Measurements from ENCODE around the gene DAND5.
"Not testable (repeated sequence)": the region's sequence is repeated elsewhere in the genome, so short reads cannot be mapped to it uniquely, and the experiment has no call there.

The DAND5 gene

DNA sequence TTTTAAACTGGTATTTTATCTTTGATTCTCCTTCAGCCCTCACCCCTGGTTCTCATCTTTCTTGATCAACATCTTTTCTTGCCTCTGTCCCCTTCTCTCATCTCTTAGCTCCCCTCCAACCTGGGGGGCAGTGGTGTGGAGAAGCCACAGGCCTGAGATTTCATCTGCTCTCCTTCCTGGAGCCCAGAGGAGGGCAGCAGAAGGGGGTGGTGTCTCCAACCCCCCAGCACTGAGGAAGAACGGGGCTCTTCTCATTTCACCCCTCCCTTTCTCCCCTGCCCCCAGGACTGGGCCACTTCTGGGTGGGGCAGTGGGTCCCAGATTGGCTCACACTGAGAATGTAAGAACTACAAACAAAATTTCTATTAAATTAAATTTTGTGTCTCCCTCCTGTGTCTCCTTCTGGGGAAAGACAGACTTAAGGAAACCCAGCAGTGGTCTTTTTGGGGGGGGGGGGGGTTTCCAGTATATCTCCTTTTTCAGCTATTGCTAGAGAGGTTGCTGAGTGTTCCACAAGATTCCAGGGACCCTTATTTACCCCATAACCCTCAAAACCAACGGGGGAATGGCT, 25.2 kb upstream of the DAND5 start:
- DNase-seq (ENCODE audit: low read depth): no peak
- H3K4me3 ChIP-seq (ENCODE audit: low read depth, low read length): no peak overlapping the region

DNA sequence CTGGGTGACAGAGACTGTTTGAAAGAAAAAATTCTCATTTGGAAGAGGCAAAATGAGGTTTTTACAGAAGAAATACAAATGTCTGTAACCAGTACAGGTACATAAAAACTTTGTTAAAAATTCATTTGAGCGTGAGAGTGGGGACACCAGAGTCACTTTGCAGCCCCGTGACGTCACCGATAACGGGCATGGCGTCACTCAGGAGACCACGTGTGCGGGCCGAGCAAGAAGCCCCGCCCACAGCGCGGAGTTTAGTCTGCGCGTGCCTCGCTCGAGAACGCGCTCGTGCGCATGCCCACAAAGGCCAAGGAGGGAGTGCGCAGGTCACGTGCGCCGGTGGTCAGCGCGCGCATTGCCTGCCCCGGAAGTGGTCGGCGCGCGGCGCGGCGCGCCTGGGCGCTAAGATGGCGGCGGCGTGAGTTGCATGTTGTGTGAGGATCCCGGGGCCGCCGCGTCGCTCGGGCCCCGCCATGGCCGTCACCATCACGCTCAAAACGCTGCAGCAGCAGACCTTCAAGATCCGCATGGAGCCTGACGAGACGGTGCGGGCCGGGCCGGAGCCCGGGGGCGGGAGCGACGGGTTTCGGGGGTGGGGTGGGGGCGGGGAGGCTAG, 23.8 kb upstream of the DAND5 start, which contains the start of gene RAD23A:
Gene RAD23A (plus strand): TSS at position 384 of the 613 bp plus-strand sequence. CDS start 87 bp downstream, at position 471.
- peak; percentile 95 for DNase-seq (ENCODE audit: low read depth)
- peak within 1 kb of the TSS; percentile 68 for H3K4me3 ChIP-seq (ENCODE audit: low read depth, low read length)

DNA sequence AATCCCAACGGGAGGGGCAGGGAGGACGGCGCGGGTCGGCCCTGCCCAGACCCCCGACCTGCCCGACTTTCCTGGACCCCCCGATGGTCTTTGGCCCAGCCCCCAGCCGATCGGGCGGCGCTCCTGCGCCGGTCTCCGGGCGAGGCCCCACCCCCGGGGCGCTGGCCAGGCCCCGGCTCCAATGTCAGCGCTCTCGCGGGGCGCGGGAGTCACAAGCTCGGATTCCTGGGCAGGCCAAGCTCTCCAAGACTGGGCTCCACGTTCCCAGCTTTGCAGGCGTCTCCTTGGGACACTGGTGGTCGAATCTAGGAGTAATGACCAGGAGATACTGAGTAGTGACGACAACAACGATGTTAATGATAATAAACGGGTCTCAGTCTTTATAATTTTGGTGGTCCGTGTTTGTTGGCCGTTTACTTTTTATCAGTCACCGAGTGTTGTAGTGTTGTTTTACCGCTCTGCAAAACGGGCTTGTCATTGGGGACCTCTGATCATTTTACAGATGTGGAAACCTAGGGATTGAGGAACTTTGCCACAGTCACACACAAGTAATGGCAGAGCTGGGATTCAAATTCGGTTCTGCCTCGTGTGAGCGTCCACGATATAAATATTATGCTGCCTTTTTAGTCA, 23.2 kb upstream of the DAND5 start:
- H3K4me3 ChIP-seq (ENCODE audit: low read depth, low read length): peak overlapping the region; percentile 68
- DNase-seq (ENCODE audit: low read depth): peak; percentile 54

DNA sequence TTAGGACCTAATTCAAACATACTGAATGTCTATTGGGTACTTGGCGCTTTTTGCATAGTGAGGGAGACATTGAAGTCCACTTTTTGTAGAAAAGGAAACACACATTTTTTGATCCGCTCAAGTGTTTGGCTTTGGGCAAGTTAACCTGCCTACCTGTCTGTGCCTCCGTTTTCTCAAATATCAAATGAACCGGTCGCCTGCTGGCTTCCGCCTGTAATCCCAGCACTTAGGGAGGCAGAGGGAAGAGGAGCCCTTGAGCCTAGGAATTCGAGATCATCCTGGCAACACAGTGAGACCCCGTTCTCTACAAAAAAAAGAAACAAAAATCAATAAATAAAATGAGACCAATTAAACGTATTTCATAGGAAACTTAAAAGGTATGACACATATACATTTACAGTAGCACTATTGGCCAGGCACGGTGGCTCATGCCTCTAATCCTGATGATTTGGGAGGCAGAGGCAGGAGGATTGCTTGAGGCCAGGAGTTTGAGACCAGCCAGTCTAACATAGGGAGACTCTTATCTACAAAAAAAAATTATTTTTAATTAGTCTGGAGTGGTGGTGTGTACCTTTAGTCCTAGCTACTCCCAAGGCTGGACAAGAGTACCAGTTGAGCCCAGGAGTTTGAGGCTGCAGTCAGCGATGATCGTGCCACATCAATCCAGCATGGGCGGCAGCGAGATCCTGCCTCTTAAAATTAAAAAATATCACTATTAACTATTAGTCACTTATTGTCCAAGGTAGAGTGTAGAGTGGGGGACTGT, 22.5 kb upstream of the DAND5 start:
- DNase-seq (ENCODE audit: low read depth): no peak
- peak overlapping the region; percentile 68 for H3K4me3 ChIP-seq (ENCODE audit: low read depth, low read length)

DNA sequence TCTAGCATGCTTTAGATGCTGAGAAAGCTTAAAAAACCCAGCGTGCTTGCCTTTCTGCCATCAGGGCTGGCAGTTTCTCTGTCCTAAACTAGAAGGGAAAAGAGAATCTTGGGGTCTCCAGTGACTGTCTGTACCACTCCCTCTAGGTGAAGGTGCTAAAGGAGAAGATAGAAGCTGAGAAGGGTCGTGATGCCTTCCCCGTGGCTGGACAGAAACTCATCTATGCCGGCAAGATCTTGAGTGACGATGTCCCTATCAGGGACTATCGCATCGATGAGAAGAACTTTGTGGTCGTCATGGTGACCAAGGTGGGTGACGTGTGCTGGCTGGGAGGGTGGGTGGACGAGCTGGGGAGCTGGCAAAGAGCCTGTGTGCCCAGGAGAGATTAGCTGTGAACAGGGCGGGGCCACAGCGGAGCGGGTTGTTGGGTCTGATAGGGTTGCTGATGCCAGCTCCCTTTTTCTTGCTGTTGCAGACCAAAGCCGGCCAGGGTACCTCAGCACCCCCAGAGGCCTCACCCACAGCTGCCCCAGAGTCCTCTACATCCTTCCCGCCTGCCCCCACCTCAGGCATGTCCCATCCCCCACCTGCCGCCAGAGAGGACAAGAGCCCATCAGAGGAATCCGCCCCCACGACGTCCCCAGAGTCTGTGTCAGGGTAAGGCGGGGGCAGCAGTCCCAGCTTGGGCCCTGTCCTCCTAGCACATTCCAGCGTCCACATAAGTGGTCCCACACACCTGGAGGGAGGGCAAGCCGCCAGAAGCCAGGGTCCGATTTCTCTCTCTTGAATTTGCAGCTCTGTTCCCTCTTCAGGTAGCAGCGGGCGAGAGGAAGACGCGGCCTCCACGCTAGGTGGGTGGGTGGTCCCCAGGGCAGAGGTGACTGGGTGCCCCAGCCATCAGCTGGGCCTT, 21.4 kb upstream of the DAND5 start:
- no peak for DNase-seq (ENCODE audit: low read depth)
- no peak overlapping the region for H3K4me3 ChIP-seq (ENCODE audit: low read depth, low read length)

DNA sequence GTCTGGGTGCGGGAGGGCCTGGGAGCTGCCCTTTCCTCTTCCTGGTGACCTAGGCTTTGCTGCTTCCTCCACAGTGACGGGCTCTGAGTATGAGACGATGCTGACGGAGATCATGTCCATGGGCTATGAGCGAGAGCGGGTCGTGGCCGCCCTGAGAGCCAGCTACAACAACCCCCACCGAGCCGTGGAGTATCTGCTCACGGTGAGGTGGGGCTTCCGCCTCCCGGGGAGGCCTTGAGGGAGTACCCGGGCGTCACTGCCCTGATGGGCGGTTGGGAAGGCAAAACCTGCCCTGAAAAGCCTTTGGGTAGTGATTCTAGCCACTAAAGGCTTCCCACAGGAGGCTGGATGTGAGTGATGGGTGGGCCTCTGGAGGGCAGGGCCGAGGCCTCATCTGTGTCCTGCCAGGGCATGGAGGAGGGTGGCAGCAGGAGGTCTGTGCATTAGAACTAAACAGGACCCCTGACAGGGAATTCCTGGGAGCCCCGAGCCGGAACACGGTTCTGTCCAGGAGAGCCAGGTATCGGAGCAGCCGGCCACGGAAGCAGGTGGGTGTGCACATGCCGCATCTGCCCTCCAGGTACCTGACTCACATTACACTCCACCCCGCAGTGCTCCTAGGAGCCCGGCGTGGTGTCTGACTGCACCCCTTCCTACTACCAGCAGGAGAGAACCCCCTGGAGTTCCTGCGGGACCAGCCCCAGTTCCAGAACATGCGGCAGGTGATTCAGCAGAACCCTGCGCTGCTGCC, 20.6 kb upstream of the DAND5 start:
- no peak for DNase-seq (ENCODE audit: low read depth)
- H3K4me3 ChIP-seq (ENCODE audit: low read depth, low read length): no peak overlapping the region

DNA sequence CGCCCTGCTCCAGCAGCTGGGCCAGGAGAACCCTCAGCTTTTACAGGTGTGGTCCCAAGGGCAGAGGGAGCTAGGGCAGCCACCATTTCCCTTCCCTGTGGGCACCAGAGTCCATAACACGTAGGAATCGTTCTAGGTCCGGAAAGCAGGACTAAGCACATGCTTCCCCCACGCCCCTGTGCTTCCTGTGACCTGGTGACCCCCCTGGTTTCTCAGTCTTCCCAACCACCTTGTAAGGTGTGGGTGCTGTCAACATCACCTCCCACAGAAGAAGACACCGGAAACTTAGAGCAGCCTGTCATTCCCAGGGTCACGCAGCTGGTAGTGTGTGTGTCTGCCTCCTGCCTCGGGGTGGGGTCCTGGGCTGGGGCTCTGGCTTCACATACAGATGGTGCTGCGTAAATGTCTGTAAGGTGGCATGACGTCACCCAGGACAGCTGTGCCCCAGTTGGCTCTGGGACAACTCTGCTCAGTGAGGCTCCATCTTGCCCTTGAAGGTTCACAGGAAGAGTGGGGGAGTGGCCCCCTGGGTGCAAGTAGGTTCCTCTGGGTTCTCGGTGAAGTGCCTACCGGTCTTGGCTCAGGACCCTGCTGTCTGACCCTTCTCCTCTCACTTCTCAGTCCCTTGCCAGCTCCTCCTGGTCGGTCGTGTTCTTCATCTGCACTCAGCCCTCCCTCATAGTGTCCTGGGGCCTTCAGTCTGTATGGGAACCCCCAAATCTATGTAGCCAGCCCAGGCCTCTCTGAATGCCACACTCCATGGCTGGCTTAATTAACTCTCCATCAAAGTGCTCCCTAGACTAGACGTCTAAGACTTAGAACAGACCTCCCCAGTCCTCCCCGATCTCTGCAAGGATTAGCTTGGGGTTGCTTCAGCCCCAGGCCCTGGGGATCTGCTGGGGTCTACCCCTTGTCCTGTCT, 19.8 kb upstream of the DAND5 start:
- no peak for DNase-seq (ENCODE audit: low read depth)
- no peak overlapping the region for H3K4me3 ChIP-seq (ENCODE audit: low read depth, low read length)

DNA sequence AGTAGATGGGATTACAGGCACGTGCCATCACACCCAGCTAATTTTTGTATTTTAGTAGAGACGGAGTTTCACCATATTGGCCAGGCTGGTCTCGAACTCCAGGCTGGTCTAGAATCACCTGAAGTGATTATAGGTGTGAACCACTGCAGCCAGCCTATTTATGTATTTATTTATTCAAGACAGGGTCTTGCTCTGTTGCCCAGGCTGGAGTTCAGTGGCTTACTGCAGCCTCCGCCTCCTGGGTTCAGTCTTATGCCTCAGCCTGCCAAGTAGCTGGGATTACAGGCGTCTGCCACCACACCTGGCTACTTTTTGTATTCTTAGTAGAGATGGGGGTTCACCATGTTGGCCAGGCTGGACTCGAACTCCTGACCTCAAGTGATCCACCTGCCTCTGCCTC, 17.3 kb upstream of the DAND5 start:
- not testable (repeated sequence) for DNase-seq (ENCODE audit: low read depth); H3K4me3 ChIP-seq (ENCODE audit: low read depth, low read length)

DNA sequence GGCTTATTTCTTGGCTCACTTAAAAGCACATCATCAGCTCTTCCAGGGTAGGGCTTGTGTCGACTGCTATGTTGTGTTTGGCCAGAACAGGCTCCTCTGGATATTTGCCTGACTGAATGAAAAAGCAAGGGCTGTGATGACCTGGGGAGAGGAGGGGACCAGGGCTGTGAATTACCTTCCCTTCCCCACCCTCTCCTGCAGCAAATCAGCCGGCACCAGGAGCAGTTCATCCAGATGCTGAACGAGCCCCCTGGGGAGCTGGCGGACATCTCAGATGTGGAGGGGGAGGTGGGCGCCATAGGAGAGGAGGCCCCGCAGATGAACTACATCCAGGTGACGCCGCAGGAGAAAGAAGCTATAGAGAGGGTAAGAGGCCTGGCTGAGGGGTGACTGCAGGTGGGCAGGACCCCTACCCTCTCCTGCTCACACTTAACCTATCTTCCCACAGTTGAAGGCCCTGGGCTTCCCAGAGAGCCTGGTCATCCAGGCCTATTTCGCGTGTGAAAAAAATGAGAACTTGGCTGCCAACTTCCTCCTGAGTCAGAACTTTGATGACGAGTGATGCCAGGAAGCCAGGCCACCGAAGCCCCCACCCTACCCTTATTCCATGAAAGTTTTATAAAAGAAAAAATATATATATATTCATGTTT, 16.8 kb upstream of the DAND5 start:
- H3K4me3 ChIP-seq (ENCODE audit: low read depth, low read length): no peak overlapping the region
- DNase-seq (ENCODE audit: low read depth): peak; percentile 73

DNA sequence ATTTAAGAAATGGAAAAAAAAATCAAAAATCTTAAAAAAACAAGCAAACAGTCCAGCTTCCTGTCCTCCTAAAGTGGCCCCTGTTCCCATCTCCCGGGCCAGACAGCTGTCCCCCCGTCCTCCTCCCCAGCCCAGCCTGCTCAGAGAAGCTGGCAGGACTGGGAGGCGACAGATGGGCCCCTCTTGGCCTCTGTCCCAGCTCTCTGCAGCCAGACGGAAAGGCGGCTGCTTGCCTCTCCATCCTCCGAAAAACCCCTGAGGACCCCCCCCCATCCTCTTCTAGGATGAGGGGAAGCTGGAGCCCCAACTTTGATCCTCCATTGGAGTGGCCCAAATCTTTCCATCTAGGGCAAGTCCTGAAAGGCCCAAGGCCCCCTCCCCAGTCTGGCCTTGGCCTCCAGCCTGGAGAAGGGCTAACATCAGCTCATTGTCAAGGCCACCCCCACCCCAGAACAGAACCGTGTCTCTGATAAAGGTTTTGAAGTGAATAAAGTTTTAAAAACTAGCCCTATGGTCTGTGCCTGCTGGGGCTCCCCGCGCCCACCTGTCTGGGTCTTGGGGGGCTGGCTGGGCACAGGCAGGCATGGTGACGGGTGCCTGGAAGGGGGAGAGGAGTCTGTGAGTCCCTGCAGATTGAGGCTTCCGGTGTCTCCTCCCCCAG, 16.1 kb upstream of the DAND5 start:
- H3K4me3 ChIP-seq (ENCODE audit: low read depth, low read length): no peak overlapping the region
- no peak for DNase-seq (ENCODE audit: low read depth)

DNA sequence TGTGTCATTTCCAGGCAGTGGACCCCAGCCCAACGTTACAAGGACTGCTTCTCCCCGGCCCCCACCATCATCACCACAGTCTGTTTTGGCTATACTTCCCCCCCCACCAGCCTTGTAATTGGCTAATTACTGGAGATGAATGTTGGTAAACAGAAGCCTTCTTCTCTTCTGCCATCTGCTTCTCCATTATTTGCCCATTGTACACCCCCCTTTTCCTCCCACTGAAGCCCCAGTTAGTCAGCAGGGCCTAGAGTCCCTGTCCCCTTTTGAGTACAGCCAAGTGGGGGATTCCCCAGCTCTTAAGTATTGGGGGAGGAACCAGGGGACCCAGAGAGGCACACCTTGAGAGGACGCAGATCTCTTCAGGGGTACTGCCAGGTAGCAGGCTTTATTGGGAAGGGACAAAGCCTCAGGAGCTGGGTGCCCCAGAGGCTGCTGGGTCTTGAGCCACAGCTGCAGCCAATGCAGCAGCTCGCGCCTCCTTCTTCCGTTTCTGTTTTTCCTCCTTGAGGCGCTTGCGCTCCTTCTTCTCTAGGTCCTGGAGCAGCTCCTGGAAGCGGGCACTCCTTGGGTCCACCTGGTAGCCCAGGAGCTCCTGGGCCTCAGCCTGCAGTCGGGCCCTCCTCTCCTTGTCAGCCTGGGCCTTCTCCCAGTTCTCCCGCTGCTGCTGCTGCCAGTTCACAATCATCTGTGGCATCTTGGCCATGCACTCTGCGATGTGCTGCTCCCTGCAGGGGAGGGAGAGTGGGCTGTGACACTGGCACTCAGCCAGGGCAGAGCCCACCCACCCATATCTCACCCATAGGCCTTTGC, 15.4 kb upstream of the DAND5 start:
- H3K4me3 ChIP-seq (ENCODE audit: low read depth, low read length): no peak overlapping the region
- DNase-seq (ENCODE audit: low read depth): no peak

DNA sequence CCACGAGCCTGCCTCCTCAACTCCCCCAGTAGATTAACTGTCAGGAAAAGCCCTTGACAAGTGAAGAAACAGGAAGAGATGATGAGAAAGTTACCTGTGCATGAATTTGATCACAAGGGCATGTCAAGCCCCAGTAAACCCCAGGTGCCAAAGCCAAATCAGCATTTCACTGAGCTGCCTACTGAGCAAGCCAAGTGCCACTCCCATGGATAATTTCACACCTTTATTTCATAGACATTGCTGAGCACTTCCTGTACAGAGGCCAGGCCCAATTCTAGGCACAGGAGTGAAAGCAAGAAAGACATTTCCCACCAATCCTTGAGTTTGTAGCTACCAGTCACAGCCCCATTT, 14.8 kb upstream of the DAND5 start:
- H3K4me3 ChIP-seq (ENCODE audit: low read depth, low read length): no peak overlapping the region
- no peak for DNase-seq (ENCODE audit: low read depth)

DNA sequence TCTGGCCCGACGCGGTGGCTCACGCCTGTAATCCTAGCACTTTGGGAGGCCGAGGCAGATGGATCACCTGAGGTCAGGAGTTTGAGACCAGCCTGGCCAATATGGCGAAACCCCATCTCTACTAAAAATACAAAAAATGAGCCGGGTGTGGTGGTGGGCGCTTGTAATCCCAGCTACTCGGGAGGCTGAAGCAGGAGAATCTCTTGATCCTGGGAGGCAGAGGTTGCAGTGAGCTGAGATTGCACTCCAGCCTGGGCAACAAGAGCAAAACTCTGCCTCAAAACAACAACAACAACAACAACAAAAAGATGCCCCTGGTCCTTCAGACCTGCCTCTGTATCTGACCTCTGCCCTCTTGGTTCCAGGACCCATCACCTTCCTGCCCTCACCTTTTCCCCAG, 13.8 kb upstream of the DAND5 start:
- peak overlapping the region; percentile 81 for H3K4me3 ChIP-seq (ENCODE audit: low read depth, low read length)

DNA sequence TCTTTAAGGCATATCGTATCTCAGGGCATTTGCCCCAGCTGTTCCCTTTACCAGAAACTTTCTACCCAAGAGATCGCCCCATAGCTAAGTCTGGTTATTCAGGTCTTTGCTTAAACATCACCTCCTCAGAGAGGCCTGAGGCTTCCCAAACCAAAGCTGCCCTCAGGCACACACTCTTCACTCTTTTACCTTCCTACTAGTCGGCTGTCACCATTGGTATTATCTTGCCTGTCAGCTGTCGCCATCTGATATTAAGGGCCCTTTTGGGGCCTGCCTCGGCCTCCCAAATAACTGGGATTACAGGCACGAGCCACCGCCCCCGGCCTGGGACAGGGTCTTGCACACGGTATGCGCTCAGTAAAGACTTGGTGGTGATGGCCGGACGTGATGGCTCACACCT, 13.4 kb upstream of the DAND5 start:
- no peak for DNase-seq (ENCODE audit: low read depth)
- H3K4me3 ChIP-seq (ENCODE audit: low read depth, low read length): peak overlapping the region; percentile 81

More for the DNA sequence above, 13.8 kb upstream of the DAND5 start:
- DNase-seq (ENCODE audit: low read depth): not testable (repeated sequence)

DNA sequence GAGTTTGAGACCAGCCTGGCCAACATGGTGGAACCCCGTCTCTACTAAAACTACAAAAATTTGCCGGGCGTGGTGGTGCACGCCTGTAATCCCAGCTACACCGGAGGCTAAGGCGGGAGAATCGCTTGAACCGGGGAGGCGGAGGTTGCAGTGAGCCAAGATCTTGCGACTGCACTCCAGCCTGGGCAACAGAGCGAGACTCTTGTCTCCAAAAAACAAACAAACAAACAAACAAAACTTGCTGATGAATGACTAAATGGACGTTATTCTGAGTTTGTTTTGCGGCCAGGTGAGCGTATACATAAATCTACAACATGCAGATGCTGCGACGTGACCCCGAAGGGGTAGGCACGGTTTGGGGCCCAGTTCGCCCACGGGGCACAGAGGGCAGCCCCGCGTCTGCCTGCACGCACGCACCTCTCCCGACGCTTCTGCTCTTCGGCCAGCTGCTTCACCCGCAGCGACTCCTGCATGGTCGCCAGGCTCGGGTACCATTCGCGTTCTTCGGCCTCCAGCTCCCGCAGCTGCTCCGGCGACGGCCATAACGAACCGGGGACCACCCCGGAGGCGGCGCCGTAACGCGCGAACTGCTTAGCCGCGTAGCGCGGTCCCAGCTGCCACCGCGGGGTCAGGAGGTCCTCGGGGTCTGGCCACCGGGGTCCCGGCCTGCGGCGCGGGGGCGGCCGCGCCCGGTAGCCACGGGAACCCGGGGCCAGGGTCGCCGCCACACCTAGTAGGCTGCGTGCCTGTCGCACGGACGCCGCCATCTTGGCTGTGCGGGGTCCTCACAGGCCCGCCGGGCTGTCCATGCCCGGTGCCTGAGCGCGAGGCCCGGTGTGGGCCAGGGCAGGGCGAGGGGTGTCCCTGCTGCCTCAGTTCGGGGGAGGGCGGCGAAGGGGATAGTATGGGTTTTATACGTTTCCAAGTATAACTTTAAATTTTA, 12.7 kb upstream of the DAND5 start, which contains the start of gene GADD45GIP1:
Gene GADD45GIP1 (minus strand): TSS at position 778 of the 943 bp plus-strand sequence. CDS start 11 bp downstream, at position 767.
- DNase-seq (ENCODE audit: low read depth): no peak
- H3K4me3 ChIP-seq (ENCODE audit: low read depth, low read length): peak within 1 kb of the TSS; percentile 81
